ENCODE results near the gene UBTF.

The UBTF gene

GRCh38 chr17:44210342-44211192, 8.9 kb downstream of the UBTF start:
- DNase-seq (ENCODE audit: low read depth in 2 of 2), result peak; percentile 86 to 93
- peak; percentile 77 for TF ChIP-seq CTCF (IDR thresholded peaks at IDR 0.05; ENCODE audit: low read depth, low read length)
- no peak overlapping the region for H3K4me3 ChIP-seq (replicated peaks in 1 of 2; ENCODE audit: low read depth in 2 of 2, low read length in 2 of 2)

GRCh38 chr17:44209786-44210341, 9.6 kb downstream of the UBTF start:
- DNase-seq (ENCODE audit: low read depth in 2 of 2), result no peak

GRCh38 chr17:44207743-44208142, 11.7 kb downstream of the UBTF start:
- no peak for TF ChIP-seq CTCF (IDR thresholded peaks at IDR 0.05; ENCODE audit: low read depth, low read length)
- no peak for DNase-seq (ENCODE audit: low read depth in 2 of 2)
- no peak overlapping the region for H3K4me3 ChIP-seq (replicated peaks in 1 of 2; ENCODE audit: low read depth in 2 of 2, low read length in 2 of 2)

More at GRCh38 chr17:44209786-44210341, 9.6 kb downstream of the UBTF start:
- TF ChIP-seq CTCF (IDR thresholded peaks at IDR 0.05; ENCODE audit: low read depth, low read length), result no peak
- H3K4me3 ChIP-seq (replicated peaks in 1 of 2; ENCODE audit: low read depth in 2 of 2, low read length in 2 of 2), result no peak overlapping the region

- TF ChIP-seq CTCF (IDR thresholded peaks at IDR 0.05; ENCODE audit: low read depth, low read length), result no peak
- no peak overlapping the region for H3K4me3 ChIP-seq (replicated peaks in 1 of 2; ENCODE audit: low read depth in 2 of 2, low read length in 2 of 2)
- DNase-seq (ENCODE audit: low read depth in 2 of 2), result no peak
Measured at GRCh38 chr17:44207319-44207718, 12.2 kb downstream of the UBTF start.

- no peak for TF ChIP-seq CTCF (IDR thresholded peaks at IDR 0.05; ENCODE audit: low read depth, low read length)
- DNase-seq (ENCODE audit: low read depth in 2 of 2), result no peak
- H3K4me3 ChIP-seq (replicated peaks in 1 of 2; ENCODE audit: low read depth in 2 of 2, low read length in 2 of 2), result no peak overlapping the region
Measured at GRCh38 chr17:44206825-44207155, 12.7 kb downstream of the UBTF start.

GRCh38 chr17:44205962-44206824, 13.3 kb downstream of the UBTF start:
- TF ChIP-seq CTCF (IDR thresholded peaks at IDR 0.05; ENCODE audit: low read depth, low read length), result peak; percentile 23
- DNase-seq (ENCODE audit: low read depth in 2 of 2), result no peak
- H3K4me3 ChIP-seq (replicated peaks in 1 of 2; ENCODE audit: low read depth in 2 of 2, low read length in 2 of 2), result no peak overlapping the region

Measured in cardiac fibroblast (primary cell).